Putamen (tissue), 1 donor: ENCODE results near the gene LPGAT1.

Experiments used
- DNase-seq: peaks from one replicate; pipeline ENCODE4 v3.0.0-alpha.2; 2016; ENCODE audit warnings: low spot score

The LPGAT1 gene

GRCh38 chr1:211762206-211762605 is 68.4 kb downstream of the LPGAT1 start:
- no peak for DNase-seq

GRCh38 chr1:211761400-211761799 is 69.2 kb downstream of the LPGAT1 start:
- DNase-seq, result no peak

GRCh38 chr1:211756471-211757020 is 74.0 kb downstream of the LPGAT1 start:
- DNase-seq, result no peak

GRCh38 chr1:211753649-211754251 is 76.8 kb downstream of the LPGAT1 start:
- no peak for DNase-seq

- no peak for DNase-seq
These were observed 77.5 kb downstream of the LPGAT1 start for GRCh38 chr1:211752951-211753486.

GRCh38 chr1:211752317-211752716 is 78.2 kb downstream of the LPGAT1 start:
- no peak for DNase-seq

GRCh38 chr1:211751438-211751837 is 79.1 kb downstream of the LPGAT1 start:
- DNase-seq, result no peak

GRCh38 chr1:211750599-211750998 is 80.0 kb downstream of the LPGAT1 start:
- DNase-seq, result no peak

GRCh38 chr1:211749251-211749650 is 81.3 kb downstream of the LPGAT1 start:
- no peak for DNase-seq

- no peak for DNase-seq
These were observed 81.8 kb downstream of the LPGAT1 start for GRCh38 chr1:211748810-211749209.

GRCh38 chr1:211742889-211743529 is 87.6 kb downstream of the LPGAT1 start:
- DNase-seq, result no peak

- DNase-seq, result no peak
These were observed 88.3 kb downstream of the LPGAT1 start for GRCh38 chr1:211742272-211742671.

GRCh38 chr1:211741788-211742187 is 88.8 kb downstream of the LPGAT1 start:
- DNase-seq, result no peak

- no peak for DNase-seq
These were observed 89.4 kb downstream of the LPGAT1 start for GRCh38 chr1:211741116-211741515.

GRCh38 chr1:211739671-211740411 is 90.7 kb downstream of the LPGAT1 start:
- no peak for DNase-seq

GRCh38 chr1:211738691-211739301 is 91.8 kb downstream of the LPGAT1 start:
- no peak for DNase-seq

- peak; percentile 76 for DNase-seq
These were observed 92.4 kb downstream of the LPGAT1 start for GRCh38 chr1:211738096-211738690.

GRCh38 chr1:211737115-211738035 is 93.2 kb downstream of the LPGAT1 start:
- peak; percentile 92 for DNase-seq

GRCh38 chr1:211736351-211736915 is 94.1 kb downstream of the LPGAT1 start:
- DNase-seq, result no peak
